ENCODE data around the gene DPY19L1. TPM values are rescaled to one million over a fixed set of nuclear protein-coding genes. Genes with fewer than 3 reads are reported as not detected.
"Not testable (repeated sequence)": the region's sequence is repeated elsewhere in the genome, so short reads cannot be mapped to it uniquely, and the experiment has no call there.

DPY19L1 gene
- total RNA-seq, 1 experiment from 2014 or later, result 14.3 TPM

DNA sequence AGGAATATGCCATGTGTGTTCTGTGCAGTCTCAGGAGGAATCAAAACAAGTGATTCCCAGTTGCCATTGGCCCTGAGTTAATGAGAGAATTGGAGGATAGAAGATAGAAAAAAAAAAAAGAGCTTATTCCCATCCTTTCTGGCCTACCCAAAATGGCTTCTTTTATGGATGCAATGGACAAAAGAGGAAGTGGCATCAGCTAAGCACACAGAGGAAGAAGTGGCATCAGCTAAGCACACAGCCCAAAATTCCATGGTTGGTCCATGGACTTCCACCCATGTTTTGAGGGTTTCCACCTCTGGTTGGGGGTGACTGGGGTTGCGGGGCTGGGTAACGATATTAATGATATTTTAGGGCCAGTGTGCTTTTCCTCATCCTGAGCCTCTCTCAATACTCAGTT, 11.1 kb upstream of the DPY19L1 start:
- not testable (repeated sequence) for H3K23me2 ChIP-seq (ENCODE audit: insufficient read length, low read depth, low read length, poor library complexity, severe bottlenecking); H3K4ac ChIP-seq (ENCODE audit: low read depth, low read length); H2BK120ac ChIP-seq (ENCODE audit: low read depth, low read length, poor library complexity, severe bottlenecking); H2AK5ac ChIP-seq (ENCODE audit: insufficient read length, low read length); H3K9me3 Mint-ChIP-seq; H4K20me1 ChIP-seq (ENCODE audit: control insufficient read depth, insufficient read depth, insufficient read length); H3K27ac Mint-ChIP-seq; H3K79me2 ChIP-seq (ENCODE audit: insufficient read depth, low read length); H3K23ac ChIP-seq (ENCODE audit: insufficient read length, low read depth, low read length); H2BK5ac ChIP-seq (ENCODE audit: insufficient read length, low read length); H3K9ac ChIP-seq (ENCODE audit: extremely low read depth, insufficient read length, low read length); H2BK20ac ChIP-seq (ENCODE audit: low read depth, low read length, poor library complexity, severe bottlenecking); H3K14ac ChIP-seq (ENCODE audit: insufficient read depth, low read length); H4K91ac ChIP-seq (ENCODE audit: insufficient read length, low read depth, low read length); H3K27me3 ChIP-seq (ENCODE audit: insufficient read depth, low read length); H3K27ac ChIP-seq (ENCODE audit: insufficient read length, low read depth, low read length); H3K4me3 Mint-ChIP-seq; H3K18ac ChIP-seq (ENCODE audit: insufficient read length, low read depth, low read length); H3K4me2 ChIP-seq (ENCODE audit: insufficient read depth, insufficient read length, low read length); H2BK15ac ChIP-seq (ENCODE audit: low read depth, low read length); H3T11ph ChIP-seq (ENCODE audit: low read length); H3K4me1 Mint-ChIP-seq; H3K36me3 Mint-ChIP-seq (ENCODE audit: insufficient read depth in 1 of 3, low read depth in 3 of 3); H3K79me1 ChIP-seq (ENCODE audit: insufficient read depth, low read depth, low read length, poor library complexity, severe bottlenecking); H3K9me3 ChIP-seq (ENCODE audit: control insufficient read depth, low read depth, low read length); DNase-seq; H3K4me1 ChIP-seq (ENCODE audit: insufficient read depth, low read length); H4K5ac ChIP-seq (ENCODE audit: insufficient read length, low read depth, low read length); H3K56ac ChIP-seq (ENCODE audit: insufficient read length, low read depth, low read length); H2AFZ ChIP-seq (ENCODE audit: low read length); H2BK12ac ChIP-seq (ENCODE audit: insufficient read length, low read depth, low read length); H4K8ac ChIP-seq (replicated peaks; ENCODE audit: insufficient read length, low read depth, low read length)
- peaks cover 12% of the 10 kb centered on the region for H3K27me3 Mint-ChIP-seq (ENCODE audit: low read depth)
- WGBS (ENCODE audit: extremely low coverage, insufficient read length, low lambda C conversion rate), result no CpG with 5 or more reads among the region's 2 CpGs

DNA sequence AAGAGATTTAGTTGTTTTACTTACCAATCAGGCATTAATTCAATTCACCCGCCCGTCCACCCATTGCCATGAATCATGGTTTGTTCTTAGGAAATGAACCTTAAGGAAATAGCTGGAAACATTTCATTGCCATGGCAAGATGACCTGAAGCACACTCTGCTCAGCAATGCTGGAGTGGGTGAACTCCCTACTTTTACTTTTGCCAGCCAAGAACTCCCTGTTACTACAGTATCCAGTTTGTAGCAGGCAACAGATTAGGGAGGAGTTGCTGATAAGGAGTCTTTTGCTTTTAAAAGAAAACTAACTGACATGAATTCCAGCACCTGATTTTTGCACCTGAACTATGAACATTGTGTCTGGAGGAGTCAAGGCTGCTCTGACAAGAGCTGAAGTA, 10.6 kb upstream of the DPY19L1 start:
- DNase-seq; H3K4me3 Mint-ChIP-seq; H3K4me1 Mint-ChIP-seq; H2BK5ac ChIP-seq (ENCODE audit: insufficient read length, low read length); H2BK120ac ChIP-seq (ENCODE audit: low read depth, low read length, poor library complexity, severe bottlenecking); H4K8ac ChIP-seq (replicated peaks; ENCODE audit: insufficient read length, low read depth, low read length); H3K79me2 ChIP-seq (ENCODE audit: insufficient read depth, low read length); H3K9ac ChIP-seq (ENCODE audit: extremely low read depth, insufficient read length, low read length); H3K9me3 ChIP-seq (ENCODE audit: control insufficient read depth, low read depth, low read length); H3T11ph ChIP-seq (ENCODE audit: low read length); H3K27ac Mint-ChIP-seq; H4K91ac ChIP-seq (ENCODE audit: insufficient read length, low read depth, low read length); H3K23me2 ChIP-seq (ENCODE audit: insufficient read length, low read depth, low read length, poor library complexity, severe bottlenecking); H2BK12ac ChIP-seq (ENCODE audit: insufficient read length, low read depth, low read length); H3K79me1 ChIP-seq (ENCODE audit: insufficient read depth, low read depth, low read length, poor library complexity, severe bottlenecking); H3K4ac ChIP-seq (ENCODE audit: low read depth, low read length); H3K4me1 ChIP-seq (ENCODE audit: insufficient read depth, low read length); H3K56ac ChIP-seq (ENCODE audit: insufficient read length, low read depth, low read length); H2BK20ac ChIP-seq (ENCODE audit: low read depth, low read length, poor library complexity, severe bottlenecking); H3K9me3 Mint-ChIP-seq; H3K18ac ChIP-seq (ENCODE audit: insufficient read length, low read depth, low read length); H2AK5ac ChIP-seq (ENCODE audit: insufficient read length, low read length); H4K20me1 ChIP-seq (ENCODE audit: control insufficient read depth, insufficient read depth, insufficient read length); H2BK15ac ChIP-seq (ENCODE audit: low read depth, low read length); H4K5ac ChIP-seq (ENCODE audit: insufficient read length, low read depth, low read length); H3K14ac ChIP-seq (ENCODE audit: insufficient read depth, low read length); H3K36me3 Mint-ChIP-seq (ENCODE audit: insufficient read depth in 1 of 3, low read depth in 3 of 3); H3K4me2 ChIP-seq (ENCODE audit: insufficient read depth, insufficient read length, low read length); H2AFZ ChIP-seq (ENCODE audit: low read length); H3K27me3 ChIP-seq (ENCODE audit: insufficient read depth, low read length); H3K27ac ChIP-seq (ENCODE audit: insufficient read length, low read depth, low read length); H3K23ac ChIP-seq (ENCODE audit: insufficient read length, low read depth, low read length): not testable (repeated sequence)
- WGBS (ENCODE audit: extremely low coverage, insufficient read length, low lambda C conversion rate), result no CpG with 5 or more reads among the region's 2 CpGs
- peaks cover 15% of the 10 kb centered on the region for H3K27me3 Mint-ChIP-seq (ENCODE audit: low read depth)

Measured in H9 (cell line).